ENCODE data around the gene FRS2. TPM values are rescaled to one million over a fixed set of nuclear protein-coding genes. Genes with fewer than 3 reads are reported as not detected.

Gene FRS2
- total RNA-seq, 4 donors from 2014 or later: 27.4 to 159 (median 65.4) TPM

DNA sequence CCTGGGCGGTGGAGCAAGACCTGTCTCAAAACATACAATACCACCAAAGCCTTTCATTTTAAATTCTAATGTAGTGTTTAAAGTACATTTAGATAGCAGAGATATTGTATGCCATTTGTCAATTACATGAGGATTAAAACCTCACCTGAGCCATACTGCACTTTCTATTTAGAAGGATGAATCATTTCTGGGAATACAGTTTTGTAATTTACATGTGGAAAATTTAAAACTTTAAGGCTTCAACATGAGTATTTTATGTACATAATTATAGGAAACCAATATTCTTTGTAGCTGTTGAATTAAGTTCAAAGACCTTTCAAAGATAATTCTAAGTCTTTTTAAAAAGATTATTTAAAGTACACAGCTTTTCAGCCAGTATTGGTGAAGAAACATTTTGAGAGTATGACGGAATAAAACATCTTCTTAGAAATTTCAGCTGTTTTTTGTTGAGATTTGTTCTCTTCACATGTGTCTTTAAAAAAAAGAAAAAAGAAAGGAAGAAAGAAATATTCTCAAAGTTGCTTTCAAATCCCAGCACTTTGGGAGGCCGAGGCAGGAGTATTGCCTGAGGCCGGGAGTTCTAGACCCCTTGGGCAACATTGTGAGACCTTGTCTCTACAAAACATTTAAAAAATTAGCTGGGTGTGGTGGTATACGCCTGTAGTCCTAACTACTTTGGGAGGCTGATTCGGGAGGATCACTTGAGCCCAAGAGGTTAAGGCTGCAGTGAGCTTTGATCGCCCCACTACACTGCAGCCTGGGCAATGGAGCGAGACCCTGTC lies 80.6 kb downstream of the FRS2 start:
- no peak for TF ChIP-seq POLR2A (IDR thresholded peaks at IDR 0.05)
- TF ChIP-seq, protein P1, sequence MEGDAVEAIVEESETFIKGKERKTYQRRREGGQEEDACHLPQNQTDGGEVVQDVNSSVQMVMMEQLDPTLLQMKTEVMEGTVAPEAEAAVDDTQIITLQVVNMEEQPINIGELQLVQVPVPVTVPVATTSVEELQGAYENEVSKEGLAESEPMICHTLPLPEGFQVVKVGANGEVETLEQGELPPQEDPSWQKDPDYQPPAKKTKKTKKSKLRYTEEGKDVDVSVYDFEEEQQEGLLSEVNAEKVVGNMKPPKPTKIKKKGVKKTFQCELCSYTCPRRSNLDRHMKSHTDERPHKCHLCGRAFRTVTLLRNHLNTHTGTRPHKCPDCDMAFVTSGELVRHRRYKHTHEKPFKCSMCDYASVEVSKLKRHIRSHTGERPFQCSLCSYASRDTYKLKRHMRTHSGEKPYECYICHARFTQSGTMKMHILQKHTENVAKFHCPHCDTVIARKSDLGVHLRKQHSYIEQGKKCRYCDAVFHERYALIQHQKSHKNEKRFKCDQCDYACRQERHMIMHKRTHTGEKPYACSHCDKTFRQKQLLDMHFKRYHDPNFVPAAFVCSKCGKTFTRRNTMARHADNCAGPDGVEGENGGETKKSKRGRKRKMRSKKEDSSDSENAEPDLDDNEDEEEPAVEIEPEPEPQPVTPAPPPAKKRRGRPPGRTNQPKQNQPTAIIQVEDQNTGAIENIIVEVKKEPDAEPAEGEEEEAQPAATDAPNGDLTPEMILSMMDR (IDR thresholded peaks at IDR 0.05): no peak
- Histone ChIP-seq H3K36me3 (no peaks in the 10 kb centered on the region), H3K9me3 (no peaks in the 10 kb centered on the region), H3K4me3 (no peak overlapping the region), H3K27me3 (no peaks in the 10 kb centered on the region), H3K4me1 (no peaks in the 10 kb centered on the region), H3K27ac (no peak overlapping the region)
- intact Hi-C loops (cut with DNase I; ENCODE audit: low total_unique reads): no loop called here
- no peak for DNase-seq

DNA sequence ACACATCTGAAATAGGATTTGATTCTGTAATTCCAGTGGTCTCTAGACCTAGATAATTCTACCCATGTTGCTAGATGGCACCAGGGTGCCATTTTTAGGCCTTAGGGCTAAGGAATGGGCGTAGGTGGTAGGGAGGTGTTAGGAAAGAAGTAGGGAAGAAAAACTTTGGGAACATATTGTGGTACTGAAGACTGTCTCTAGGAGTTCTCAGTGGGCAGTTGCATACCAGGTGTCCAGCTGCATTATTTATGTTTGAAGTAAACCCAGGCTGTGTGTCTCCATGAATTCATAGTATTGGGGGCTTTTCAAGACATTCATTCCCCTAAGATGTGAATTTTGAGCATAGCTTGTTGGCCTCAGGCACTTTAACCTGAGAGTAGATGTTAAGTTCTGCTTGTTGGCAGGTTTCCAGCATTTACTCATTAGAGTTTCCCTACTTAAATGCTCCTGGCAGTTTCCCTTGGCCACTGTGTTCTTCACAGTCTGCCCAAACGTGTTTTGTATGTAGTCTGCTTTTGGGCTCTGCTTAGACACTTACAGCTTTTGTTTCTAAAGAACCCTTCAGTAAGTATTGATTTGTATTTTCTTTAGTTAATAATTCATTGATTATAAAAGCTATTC lies 83.5 kb downstream of the FRS2 start:
- H3K27me3 ChIP-seq: no peaks in the 10 kb centered on the region
- H3K36me3 ChIP-seq: no peaks in the 10 kb centered on the region
- DNase-seq: no peak
- H3K4me3 ChIP-seq: no peak overlapping the region
- TF ChIP-seq POLR2A (IDR thresholded peaks at IDR 0.05): no peak
- TF ChIP-seq, protein P1 (IDR thresholded peaks at IDR 0.05): no peak
- H3K9me3 ChIP-seq: no peaks in the 10 kb centered on the region
- no peaks in the 10 kb centered on the region for H3K4me1 ChIP-seq
- no peak overlapping the region for H3K27ac ChIP-seq
- intact Hi-C loops (cut with DNase I; ENCODE audit: low total_unique reads): no loop called here

DNA sequence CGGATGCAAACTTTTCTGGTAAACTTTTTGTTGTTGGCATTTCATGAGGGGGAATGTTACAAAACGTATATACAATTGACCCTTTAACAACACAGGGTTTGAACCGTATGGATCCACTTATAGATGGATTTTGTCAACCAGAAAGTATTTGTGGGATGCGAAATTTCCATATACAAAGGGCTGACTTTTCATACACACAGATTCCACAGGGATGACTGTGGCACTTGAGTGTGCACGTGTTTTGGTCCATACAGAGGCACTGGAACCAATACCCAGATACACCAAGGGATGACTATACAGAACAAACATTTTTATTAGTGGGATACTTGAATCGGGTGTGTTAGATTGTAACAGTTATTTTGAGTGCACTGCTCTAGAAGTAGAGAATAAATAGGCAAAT lies 85.3 kb downstream of the FRS2 start:
- DNase-seq: no peak
- TF ChIP-seq POLR2A (IDR thresholded peaks at IDR 0.05): no peak
- TF ChIP-seq, protein P1 (IDR thresholded peaks at IDR 0.05): no peak
- intact Hi-C loops (cut with DNase I; ENCODE audit: low total_unique reads): no loop called here
- Histone ChIP-seq H3K27me3 (no peaks in the 10 kb centered on the region), H3K27ac (no peak overlapping the region), H3K4me1 (no peaks in the 10 kb centered on the region), H3K9me3 (no peaks in the 10 kb centered on the region), H3K36me3 (no peaks in the 10 kb centered on the region), H3K4me3 (no peak overlapping the region)

DNA sequence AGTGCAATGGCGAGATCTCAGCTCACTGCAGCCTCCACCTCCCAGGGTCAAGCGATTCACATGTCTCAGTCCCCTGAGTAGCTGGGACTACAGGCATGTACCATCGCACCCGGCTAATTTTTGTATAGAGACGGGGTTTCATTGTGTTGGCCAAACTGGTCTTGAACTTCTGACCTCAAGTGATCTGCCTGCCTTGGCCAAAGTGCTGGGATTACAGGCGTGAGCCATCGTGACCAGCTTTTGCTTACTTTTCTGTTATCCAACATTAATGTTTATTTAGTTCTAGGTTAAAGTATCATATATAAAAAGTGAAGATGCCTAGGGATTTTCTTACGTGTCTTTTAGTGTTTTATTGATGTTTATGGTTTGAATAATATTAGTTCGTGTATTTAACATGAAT lies 86.2 kb downstream of the FRS2 start:
- intact Hi-C loops (cut with DNase I; ENCODE audit: low total_unique reads): no loop called here
- no peaks in the 10 kb centered on the region for H3K4me1 ChIP-seq
- H3K4me3 ChIP-seq: no peak overlapping the region
- H3K9me3 ChIP-seq: no peaks in the 10 kb centered on the region
- no peaks in the 10 kb centered on the region for H3K27me3 ChIP-seq
- TF ChIP-seq POLR2A (IDR thresholded peaks at IDR 0.05): no peak
- TF ChIP-seq, protein P1 (IDR thresholded peaks at IDR 0.05): no peak
- no peaks in the 10 kb centered on the region for H3K36me3 ChIP-seq
- no peak overlapping the region for H3K27ac ChIP-seq
- no peak for DNase-seq

DNA sequence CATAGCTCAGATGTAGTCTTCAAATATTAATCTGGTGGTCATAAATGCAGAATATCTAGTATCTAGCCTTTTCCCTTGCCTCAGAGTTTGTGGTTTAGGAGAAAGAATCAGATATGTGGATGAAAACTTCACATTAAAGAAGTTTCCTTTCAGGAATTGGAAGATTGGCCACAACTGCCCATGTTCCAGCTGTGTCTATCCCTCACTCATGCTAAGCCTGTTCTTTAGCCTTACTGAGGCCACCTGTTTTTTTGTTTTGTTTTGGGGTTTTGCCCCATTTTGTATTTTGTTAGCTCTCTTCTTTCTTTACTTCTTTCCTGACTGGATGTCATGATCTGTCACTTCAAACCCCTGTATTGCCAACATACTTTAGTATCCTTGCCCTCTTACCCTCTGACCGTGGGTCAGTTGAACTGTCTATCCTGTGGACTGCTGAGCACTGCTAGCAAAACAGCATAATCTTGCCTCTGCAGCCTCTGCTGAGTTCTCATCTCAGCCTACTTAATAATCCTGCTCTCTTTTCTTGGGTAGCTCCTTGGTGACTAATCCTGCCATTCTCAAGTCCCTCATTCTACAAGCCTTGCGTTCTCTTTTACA lies 93.1 kb downstream of the FRS2 start:
- no peak for TF ChIP-seq POLR2A (IDR thresholded peaks at IDR 0.05)
- TF ChIP-seq, protein P1 (IDR thresholded peaks at IDR 0.05): no peak
- DNase-seq: no peak
- no peaks in the 10 kb centered on the region for H3K36me3 ChIP-seq
- intact Hi-C loops (cut with DNase I; ENCODE audit: low total_unique reads): no loop called here
- no peaks in the 10 kb centered on the region for H3K27me3 ChIP-seq
- no peaks in the 10 kb centered on the region for H3K9me3 ChIP-seq
- H3K4me3 ChIP-seq: no peak overlapping the region
- no peak overlapping the region for H3K27ac ChIP-seq
- H3K4me1 ChIP-seq: no peaks in the 10 kb centered on the region
